Measurements from ENCODE around the gene PFKP. TPM values are rescaled to one million over a fixed set of nuclear protein-coding genes. Genes with fewer than 3 reads are reported as not detected.

Gene PFKP
- total RNA-seq, 2 experiments from 2014 or later = 32.2 to 38.9 TPM

DNA sequence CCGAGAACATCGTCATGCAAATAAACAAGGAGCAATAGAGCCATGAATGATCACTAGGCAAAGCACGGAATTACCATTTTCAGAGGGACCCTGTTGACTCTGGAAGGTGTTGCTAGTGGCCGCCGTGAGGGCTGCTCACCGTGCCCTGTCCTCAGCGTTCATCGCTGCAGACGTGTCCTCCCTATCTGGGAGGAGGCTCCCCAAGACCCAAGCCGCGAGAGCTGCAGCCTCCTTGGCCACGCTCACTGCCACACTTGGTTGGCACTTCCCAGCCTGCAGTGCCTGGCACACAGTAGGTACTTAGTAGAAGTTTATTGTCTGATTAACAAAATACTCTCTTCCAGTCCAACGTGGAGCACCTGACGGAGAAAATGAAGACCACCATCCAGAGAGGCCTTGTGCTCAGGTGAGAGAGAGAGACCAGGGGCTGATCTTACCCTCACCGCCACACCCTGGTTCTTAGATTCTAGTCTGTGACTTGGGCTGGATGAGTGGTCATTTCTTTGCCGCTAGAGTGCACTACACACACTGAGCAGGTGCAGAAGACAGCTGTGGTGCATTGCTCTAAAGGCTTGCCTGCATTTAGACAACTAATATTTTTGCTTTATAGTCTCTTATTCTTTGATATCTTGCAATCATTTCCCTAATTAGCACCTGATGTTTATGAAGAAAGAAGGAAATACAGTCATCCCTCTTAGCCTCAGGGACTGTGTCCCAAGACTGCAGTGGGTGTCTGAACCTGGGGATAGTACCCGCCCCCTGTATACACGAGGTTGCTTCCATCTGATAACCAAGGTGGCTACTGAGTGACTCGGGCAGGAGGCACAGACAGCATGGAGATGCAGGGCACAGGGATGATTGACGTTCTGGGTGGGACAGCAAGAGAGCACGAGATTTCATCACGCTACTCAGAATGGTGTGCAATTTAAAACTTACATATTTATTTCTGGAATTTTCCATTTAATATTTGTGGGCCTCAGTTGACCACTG lies 65.0 kb downstream of the PFKP start:
- Histone ChIP-seq H3K4me3 (ENCODE audit: low read length) (no peak overlapping the region), H3K4me1 (ENCODE audit: insufficient read depth, low read length) (no peaks in the 10 kb centered on the region), H3K27ac (ENCODE audit: low read depth in 1 of 2, low read length in 2 of 2) (no peak overlapping the region), H3K9me3 (ENCODE audit: control insufficient read depth in 1 of 2, insufficient read depth in 1 of 2, low read length in 2 of 2) (peaks cover 0 to 19% of the 10 kb centered on the region in 2 experiments), H3K27me3 (ENCODE audit: control insufficient read depth in 1 of 2, insufficient read depth in 2 of 2, low read length in 2 of 2) (no peaks in the 10 kb centered on the region), H3K36me3 (ENCODE audit: insufficient read depth, low read length) (peaks cover 73% of the 10 kb centered on the region)
- H3K27ac Mint-ChIP-seq = no peak overlapping the region
- H3K9me3 Mint-ChIP-seq = no peaks in the 10 kb centered on the region
- DNase-seq (no peak), ATAC-seq (ENCODE audit: poor library complexity) (no peak)
- CTCF ChIA-PET = no interaction called here
- H3K4me3 Mint-ChIP-seq = no peak overlapping the region
- TF ChIP-seq, protein P1, sequence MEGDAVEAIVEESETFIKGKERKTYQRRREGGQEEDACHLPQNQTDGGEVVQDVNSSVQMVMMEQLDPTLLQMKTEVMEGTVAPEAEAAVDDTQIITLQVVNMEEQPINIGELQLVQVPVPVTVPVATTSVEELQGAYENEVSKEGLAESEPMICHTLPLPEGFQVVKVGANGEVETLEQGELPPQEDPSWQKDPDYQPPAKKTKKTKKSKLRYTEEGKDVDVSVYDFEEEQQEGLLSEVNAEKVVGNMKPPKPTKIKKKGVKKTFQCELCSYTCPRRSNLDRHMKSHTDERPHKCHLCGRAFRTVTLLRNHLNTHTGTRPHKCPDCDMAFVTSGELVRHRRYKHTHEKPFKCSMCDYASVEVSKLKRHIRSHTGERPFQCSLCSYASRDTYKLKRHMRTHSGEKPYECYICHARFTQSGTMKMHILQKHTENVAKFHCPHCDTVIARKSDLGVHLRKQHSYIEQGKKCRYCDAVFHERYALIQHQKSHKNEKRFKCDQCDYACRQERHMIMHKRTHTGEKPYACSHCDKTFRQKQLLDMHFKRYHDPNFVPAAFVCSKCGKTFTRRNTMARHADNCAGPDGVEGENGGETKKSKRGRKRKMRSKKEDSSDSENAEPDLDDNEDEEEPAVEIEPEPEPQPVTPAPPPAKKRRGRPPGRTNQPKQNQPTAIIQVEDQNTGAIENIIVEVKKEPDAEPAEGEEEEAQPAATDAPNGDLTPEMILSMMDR (IDR thresholded peaks at IDR 0.05) = no peak
- peaks cover 85% of the 10 kb centered on the region for H3K36me3 Mint-ChIP-seq (ENCODE audit: low read depth)
- H3K4me1 Mint-ChIP-seq (ENCODE audit: low read depth) = no peaks in the 10 kb centered on the region
- POLR2A ChIA-PET = no interaction called here
- intact Hi-C loops (cut with DNase I, micrococcal nuclease) = no loop called here
- no peaks in the 10 kb centered on the region for H3K27me3 Mint-ChIP-seq

DNA sequence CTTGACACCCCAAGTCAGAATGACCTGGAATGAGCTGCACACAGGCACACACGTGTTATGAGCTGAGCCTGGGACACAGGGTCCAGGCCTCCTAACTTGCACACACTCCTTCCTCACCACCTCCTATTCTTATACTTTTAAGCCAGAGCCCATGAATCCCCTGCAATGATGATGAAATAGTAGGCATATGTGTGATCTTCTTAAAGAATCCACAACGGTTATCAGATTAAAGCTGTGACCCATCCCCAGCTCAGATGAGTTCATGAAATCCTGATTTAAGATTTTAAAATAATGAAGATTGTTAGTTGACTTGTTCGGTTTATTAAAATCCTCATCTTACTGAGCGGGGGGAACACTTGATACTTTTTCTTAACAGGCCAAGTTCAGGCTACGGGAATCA lies 66.6 kb downstream of the PFKP start:
- DNase-seq = no peak
- H3K36me3 ChIP-seq (ENCODE audit: insufficient read depth, low read length) = peaks cover 81% of the 10 kb centered on the region
- TF ChIP-seq, protein P1 (IDR thresholded peaks at IDR 0.05) = no peak
- no peak overlapping the region for H3K27ac ChIP-seq (ENCODE audit: low read depth in 1 of 2, low read length in 2 of 2)
- no peaks in the 10 kb centered on the region for H3K4me1 ChIP-seq (ENCODE audit: insufficient read depth, low read length)
- H3K4me3 ChIP-seq (ENCODE audit: low read length) = no peak overlapping the region
- no peaks in the 10 kb centered on the region for H3K9me3 Mint-ChIP-seq
- no peaks in the 10 kb centered on the region for H3K4me1 Mint-ChIP-seq (ENCODE audit: low read depth)
- no peak overlapping the region for H3K4me3 Mint-ChIP-seq
- no peaks in the 10 kb centered on the region for H3K27me3 ChIP-seq (ENCODE audit: control insufficient read depth in 1 of 2, insufficient read depth in 2 of 2, low read length in 2 of 2)
- intact Hi-C loops (cut with DNase I, micrococcal nuclease) = no loop called here
- CTCF ChIA-PET = no interaction called here
- no peak overlapping the region for H3K27ac Mint-ChIP-seq
- POLR2A ChIA-PET = no interaction called here
- H3K9me3 ChIP-seq (ENCODE audit: control insufficient read depth in 1 of 2, insufficient read depth in 1 of 2, low read length in 2 of 2) = peaks cover 0 to 6% of the 10 kb centered on the region in 2 experiments
- peaks cover 85% of the 10 kb centered on the region for H3K36me3 Mint-ChIP-seq (ENCODE audit: low read depth)
- ATAC-seq (ENCODE audit: poor library complexity) = no peak
- no peaks in the 10 kb centered on the region for H3K27me3 Mint-ChIP-seq

DNA sequence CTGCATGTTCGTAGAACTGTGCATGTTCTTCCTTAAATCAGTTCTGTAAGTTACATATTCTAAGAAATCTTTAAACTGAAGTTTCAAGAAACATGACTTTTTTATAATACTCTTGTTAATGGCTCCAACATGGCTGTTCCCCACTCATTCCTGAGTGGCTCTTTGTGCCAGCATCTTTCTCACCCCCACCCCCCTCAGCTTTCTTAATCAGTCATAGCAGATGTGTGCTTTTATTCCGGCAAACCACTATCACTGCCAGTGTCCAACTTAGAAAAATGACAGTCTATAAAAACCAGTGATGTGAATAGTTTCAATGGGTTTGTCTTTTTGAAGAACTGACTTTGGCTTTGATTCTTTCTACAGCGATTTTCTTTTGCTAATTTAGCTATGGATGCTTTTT lies 67.7 kb downstream of the PFKP start:
- peaks cover 87% of the 10 kb centered on the region for H3K36me3 Mint-ChIP-seq (ENCODE audit: low read depth)
- ChIA-PET POLR2A (no interaction called here), CTCF (no interaction called here)
- Histone ChIP-seq H3K27ac (ENCODE audit: low read depth in 1 of 2, low read length in 2 of 2) (no peak overlapping the region), H3K9me3 (ENCODE audit: control insufficient read depth in 1 of 2, insufficient read depth in 1 of 2, low read length in 2 of 2) (no peaks in the 10 kb centered on the region), H3K27me3 (ENCODE audit: control insufficient read depth in 1 of 2, insufficient read depth in 2 of 2, low read length in 2 of 2) (no peaks in the 10 kb centered on the region), H3K4me3 (ENCODE audit: low read length) (no peak overlapping the region), H3K4me1 (ENCODE audit: insufficient read depth, low read length) (no peaks in the 10 kb centered on the region), H3K36me3 (ENCODE audit: insufficient read depth, low read length) (peaks cover 87% of the 10 kb centered on the region)
- H3K4me3 Mint-ChIP-seq = no peak overlapping the region
- no peak for DNase-seq
- TF ChIP-seq, protein P1 (IDR thresholded peaks at IDR 0.05) = no peak
- H3K9me3 Mint-ChIP-seq = no peaks in the 10 kb centered on the region
- no peak overlapping the region for H3K27ac Mint-ChIP-seq
- intact Hi-C loops (cut with DNase I, micrococcal nuclease) = no loop called here
- H3K4me1 Mint-ChIP-seq (ENCODE audit: low read depth) = no peaks in the 10 kb centered on the region
- no peaks in the 10 kb centered on the region for H3K27me3 Mint-ChIP-seq
- no peak for ATAC-seq (ENCODE audit: poor library complexity)

Measured in CD4-positive, alpha-beta T cell (primary cell).